ENCODE results near the gene CUEDC1. TPM values are rescaled to one million over a fixed set of nuclear protein-coding genes. Genes with fewer than 3 reads are reported as not detected.

CUEDC1 gene
- total and polyA plus RNA-seq, 4 donors: 19.7 to 55.7 (median 29.2) TPM

DNA sequence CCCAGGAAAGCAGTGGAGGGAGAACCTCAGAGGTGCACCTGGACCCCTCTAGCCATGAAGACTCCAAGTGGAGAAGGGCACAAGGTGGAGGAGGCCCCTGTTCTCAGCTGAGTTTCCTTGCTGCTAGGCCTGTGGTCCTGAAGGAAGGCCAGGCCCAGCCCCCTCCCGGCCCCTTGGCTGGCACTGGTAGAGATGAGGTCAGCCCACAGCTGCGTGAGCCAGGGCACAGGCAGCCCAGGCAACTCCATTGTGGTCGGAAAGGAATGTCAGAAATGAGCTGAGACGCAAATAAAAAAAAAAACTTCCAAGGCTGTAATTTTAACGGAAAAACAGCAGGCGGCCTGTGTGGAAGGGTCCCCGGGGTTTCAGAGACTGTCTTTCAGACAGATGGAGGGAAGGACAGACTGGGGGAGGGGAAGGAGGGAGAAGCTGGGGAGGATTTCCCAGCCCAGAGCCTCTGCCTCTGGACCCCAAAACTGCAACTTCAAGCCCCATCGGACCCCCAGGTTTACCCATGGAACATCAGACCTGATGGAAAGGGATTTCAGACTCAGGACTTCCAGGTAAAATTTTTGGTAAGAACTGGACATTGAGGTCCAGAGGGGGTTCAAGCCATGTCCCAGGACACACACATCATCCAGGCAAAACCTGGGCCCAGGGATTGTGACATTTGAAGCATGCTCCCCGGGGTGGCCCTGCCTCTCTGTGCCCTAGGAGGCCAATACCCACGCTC, 79.8 kb downstream of the CUEDC1 start:
- WGBS, 2 donors: 28% methylated on average over 10 of the region's 10 CpGs
- Histone ChIP-seq H3K36me3 (ENCODE audit: control insufficient read depth in 4 of 4, insufficient read depth in 4 of 4, low read length in 4 of 4) (peaks cover 0 to 31% (median 22%) of the 10 kb centered on the region in 4 donors), H3K27ac (ENCODE audit: low read depth in 1 of 2, low read length in 1 of 2) (peak overlapping the region; percentile 64 to 92), H3K4me3 (no peak overlapping the region), H3K4me1 (ENCODE audit: control insufficient read depth in 5 of 5, insufficient read depth in 5 of 5, low read length in 5 of 5) (peaks cover 9 to 41% (median 33%) of the 10 kb centered on the region in 5 donors), H3K9ac (ENCODE audit: insufficient read depth in 1 of 2, low read length in 2 of 2) (peak overlapping the region in 1 of 2 donors; percentile 77), H3K9me3 (ENCODE audit: control insufficient read depth in 4 of 4, insufficient read depth in 3 of 4, low read length in 3 of 4) (no peaks in the 10 kb centered on the region), H3K27me3 (ENCODE audit: control insufficient read depth in 3 of 3, insufficient read depth in 3 of 3, low read length in 2 of 3) (no peaks in the 10 kb centered on the region)
- ATAC-seq (ENCODE audit: insufficient read depth, low FRiP score) (peak; percentile 78), DNase-seq (peak; percentile 96)
- no peak for TF ChIP-seq CTCF (IDR thresholded peaks at IDR 0.05; ENCODE audit: control extremely low read depth, extremely low read depth)

GRCh38 chr17:57874434-57875289, 80.5 kb downstream of the CUEDC1 start:
- Histone ChIP-seq H3K9me3 (ENCODE audit: control insufficient read depth in 4 of 4, insufficient read depth in 3 of 4, low read length in 3 of 4) (no peaks in the 10 kb centered on the region), H3K9ac (ENCODE audit: insufficient read depth in 1 of 2, low read length in 2 of 2) (peak overlapping the region; percentile 44 to 59), H3K4me3 (no peak overlapping the region), H3K27ac (ENCODE audit: low read depth in 1 of 2, low read length in 1 of 2) (peak overlapping the region; percentile 64 to 92), H3K27me3 (ENCODE audit: control insufficient read depth in 3 of 3, insufficient read depth in 3 of 3, low read length in 2 of 3) (no peaks in the 10 kb centered on the region), H3K36me3 (ENCODE audit: control insufficient read depth in 4 of 4, insufficient read depth in 4 of 4, low read length in 4 of 4) (peaks cover 0 to 29% (median 19%) of the 10 kb centered on the region in 4 donors), H3K4me1 (ENCODE audit: control insufficient read depth in 5 of 5, insufficient read depth in 5 of 5, low read length in 5 of 5) (peaks cover 9 to 34% (median 33%) of the 10 kb centered on the region in 5 donors)
- ATAC-seq (ENCODE audit: insufficient read depth, low FRiP score): peak; percentile 48
- WGBS, 2 donors: 10 to 28% methylated on average over 31 to 33 of the region's 33 CpGs
- no peak for TF ChIP-seq CTCF (IDR thresholded peaks at IDR 0.05; ENCODE audit: control extremely low read depth, extremely low read depth)
- DNase-seq: peak; percentile 96 to 97 (median 97)

DNA sequence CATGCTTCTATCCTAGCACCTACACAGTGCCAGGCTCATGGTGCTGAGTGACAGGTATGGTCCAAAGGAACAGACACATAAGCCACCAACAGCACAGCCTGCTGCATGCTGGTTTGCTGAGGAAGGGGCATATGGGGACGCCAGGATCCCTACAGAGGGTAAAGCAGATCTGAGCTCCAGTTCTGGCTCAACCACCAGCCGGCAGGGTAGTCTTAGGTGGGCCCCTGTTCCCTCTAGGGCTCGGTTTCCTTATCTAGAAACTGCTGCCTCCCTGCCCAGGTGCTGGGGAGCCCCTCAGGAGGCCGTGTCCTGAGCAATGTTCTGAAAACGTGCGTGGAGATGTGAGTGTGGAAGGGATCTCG, 81.2 kb downstream of the CUEDC1 start:
- 27 to 45% methylated on average over 7 of the region's 7 CpGs for WGBS, 2 donors
- H3K9me3 ChIP-seq (ENCODE audit: control insufficient read depth in 4 of 4, insufficient read depth in 3 of 4, low read length in 3 of 4): no peaks in the 10 kb centered on the region
- peaks cover 0 to 25% (median 14%) of the 10 kb centered on the region in 4 donors for H3K36me3 ChIP-seq (ENCODE audit: control insufficient read depth in 4 of 4, insufficient read depth in 4 of 4, low read length in 4 of 4)
- peak overlapping the region; percentile 27 to 44 for H3K9ac ChIP-seq (ENCODE audit: insufficient read depth in 1 of 2, low read length in 2 of 2)
- TF ChIP-seq CTCF (IDR thresholded peaks at IDR 0.05; ENCODE audit: control extremely low read depth, extremely low read depth): no peak
- DNase-seq (no peak), ATAC-seq (ENCODE audit: insufficient read depth, low FRiP score) (no peak)
- H3K4me3 ChIP-seq: no peak overlapping the region
- peaks cover 6 to 39% (median 34%) of the 10 kb centered on the region in 5 donors for H3K4me1 ChIP-seq (ENCODE audit: control insufficient read depth in 5 of 5, insufficient read depth in 5 of 5, low read length in 5 of 5)
- H3K27ac ChIP-seq (ENCODE audit: low read depth in 1 of 2, low read length in 1 of 2): peak overlapping the region; percentile 42 to 45
- H3K27me3 ChIP-seq (ENCODE audit: control insufficient read depth in 3 of 3, insufficient read depth in 3 of 3, low read length in 2 of 3): no peaks in the 10 kb centered on the region

Data from lung (tissue), 12 donors.